ENCODE measurements around the gene XPOT.

Gene XPOT

DNA sequence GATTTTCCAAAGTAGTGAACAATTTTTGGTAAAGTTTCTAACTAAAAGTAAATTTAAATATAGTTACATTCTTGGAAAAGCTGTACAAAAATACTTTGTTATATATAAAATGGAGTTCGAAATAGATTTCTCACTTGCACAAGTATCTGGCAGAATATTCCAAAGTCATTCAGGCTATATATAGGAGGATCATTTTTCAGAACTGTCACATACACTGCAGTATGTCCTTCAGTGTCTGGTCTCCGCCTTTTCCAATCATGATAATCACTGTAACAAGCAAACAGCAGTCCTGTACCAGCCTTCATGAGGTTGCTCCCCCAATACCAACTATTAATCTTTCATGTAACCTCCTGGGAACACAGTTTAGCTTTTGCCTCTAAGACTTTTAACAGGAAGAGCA, 66.3 kb downstream of the XPOT start:
- no peak for DNase-seq

DNA sequence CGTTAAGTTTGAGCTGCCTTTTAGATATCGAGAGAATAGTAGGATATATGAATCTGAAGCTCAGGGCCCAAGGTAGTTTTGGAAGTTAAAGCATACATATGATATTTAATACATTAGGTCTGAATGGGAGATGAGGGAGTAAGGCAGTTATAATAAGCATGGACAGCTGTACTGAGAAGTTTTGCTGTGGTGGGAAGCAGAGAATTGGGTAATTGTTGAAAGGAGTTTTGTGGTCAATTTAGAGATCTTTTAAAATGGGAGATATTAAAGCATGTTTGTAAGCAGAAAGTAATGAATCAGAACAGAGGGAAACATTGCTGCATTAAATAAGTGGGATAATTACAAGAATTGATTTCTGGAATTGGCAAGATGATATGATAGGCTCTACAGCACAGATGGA, 69.0 kb downstream of the XPOT start:
- DNase-seq = no peak

DNA sequence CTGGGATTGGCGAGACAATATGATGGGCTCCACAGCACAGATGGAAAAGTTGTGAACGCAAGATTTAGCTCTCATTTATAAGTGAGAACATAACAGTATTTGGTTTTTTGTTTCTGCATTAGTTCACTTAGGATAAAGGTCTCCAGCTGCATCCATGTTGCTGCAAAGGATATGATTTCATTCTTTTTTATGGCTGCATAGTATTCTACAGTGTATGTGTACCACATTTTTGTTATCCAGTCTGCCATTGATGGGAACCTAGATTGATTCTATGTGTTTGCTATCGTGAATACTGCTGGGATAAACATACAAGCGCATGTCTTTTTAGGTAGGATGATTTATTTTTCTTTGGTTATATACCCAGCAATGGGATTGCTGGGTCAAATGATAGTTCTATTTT, 71.3 kb downstream of the XPOT start:
- DNase-seq = no peak

DNA sequence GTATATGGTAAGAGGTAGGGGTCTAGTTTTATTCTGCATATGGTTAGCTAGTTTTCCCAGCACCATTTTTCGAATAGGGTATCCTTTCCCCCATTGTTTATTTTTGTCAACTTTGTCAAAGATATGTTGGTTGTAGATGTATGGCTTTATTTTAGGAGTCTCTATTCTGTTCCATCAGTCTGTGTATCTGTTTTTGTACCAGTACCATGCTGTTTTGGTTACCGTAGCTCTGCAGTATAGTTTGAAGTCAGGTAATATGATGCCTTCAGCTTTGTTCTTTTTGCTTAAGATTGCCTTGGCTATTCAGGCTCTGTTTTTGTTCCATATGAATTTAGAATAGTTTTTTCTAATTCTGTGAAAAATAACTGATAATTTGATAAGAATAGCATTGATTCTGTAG, 72.7 kb downstream of the XPOT start:
- no peak for DNase-seq

DNA sequence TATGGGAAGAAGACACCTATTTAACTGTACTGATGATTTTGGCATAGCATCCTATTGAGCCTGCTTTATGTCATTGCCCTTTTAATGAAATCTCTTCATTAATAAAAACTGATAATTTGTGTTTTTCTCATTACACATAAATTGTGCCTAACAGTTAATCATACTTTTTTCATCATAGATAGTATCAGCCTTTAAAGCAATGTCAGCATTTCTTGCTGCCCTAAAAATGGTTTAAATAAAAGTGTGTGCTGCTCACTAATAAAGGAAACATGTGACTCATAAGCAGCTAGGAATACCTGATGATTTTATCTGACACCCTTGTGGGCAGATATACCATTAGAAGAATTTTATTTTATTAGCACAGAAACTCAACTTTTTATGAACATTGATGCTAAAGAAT, 74.5 kb downstream of the XPOT start:
- DNase-seq = no peak

DNA sequence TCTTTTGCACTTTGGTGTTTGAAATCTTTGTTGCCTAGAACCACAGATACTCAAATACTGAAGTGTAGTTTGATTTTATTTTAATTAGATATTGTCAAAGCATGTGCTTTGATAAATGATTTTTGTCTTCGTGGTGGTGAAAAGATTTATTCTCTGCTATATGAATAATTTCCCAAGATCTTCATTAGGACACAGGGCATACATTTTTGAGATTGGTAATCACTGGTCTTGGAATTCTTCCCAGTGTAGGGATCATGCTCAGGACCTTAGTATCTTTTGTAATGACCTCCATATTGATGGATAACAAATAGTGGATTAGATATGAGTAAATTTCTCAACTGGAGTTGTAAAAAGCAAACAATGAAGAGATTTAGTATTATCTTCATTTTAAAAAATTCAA, 76.0 kb downstream of the XPOT start:
- DNase-seq = no peak

DNA sequence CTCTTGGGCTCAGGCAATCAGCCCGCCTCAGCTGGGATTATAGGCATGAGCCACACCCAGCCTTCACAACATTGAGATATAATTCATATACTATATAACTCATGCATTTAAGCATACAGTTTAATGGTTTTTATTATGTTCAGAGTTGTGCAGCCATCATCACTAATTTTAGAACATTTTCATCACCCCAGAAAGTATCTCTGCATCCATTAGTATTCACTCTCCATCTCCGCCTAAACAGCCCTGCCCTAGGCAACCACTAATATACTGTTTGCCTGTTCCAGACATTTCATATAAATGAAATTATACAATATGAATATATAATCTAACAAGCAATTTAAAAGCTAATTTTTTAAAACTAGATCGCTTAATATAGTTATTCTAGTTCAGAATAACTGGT, 82.5 kb downstream of the XPOT start:
- DNase-seq = no peak

DNA sequence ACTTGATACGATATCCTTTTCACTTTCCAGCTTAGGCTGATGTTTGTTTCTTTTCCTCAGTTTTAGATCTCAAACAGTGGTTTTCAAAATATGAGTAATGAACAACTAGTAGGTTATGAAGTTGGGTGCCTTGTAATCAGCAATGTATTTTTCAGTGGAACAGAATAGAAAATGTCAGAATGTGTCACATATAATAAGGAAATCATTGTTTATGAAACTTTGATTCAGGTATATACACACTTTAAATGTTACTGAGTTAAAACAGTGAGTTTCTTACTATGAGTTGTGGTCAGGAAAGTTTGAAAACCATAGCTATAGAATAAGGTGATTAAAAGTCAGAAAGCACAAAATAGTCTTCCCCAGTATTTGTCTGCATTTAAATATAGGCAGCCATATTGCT, 87.5 kb downstream of the XPOT start:
- DNase-seq = no peak

DNA sequence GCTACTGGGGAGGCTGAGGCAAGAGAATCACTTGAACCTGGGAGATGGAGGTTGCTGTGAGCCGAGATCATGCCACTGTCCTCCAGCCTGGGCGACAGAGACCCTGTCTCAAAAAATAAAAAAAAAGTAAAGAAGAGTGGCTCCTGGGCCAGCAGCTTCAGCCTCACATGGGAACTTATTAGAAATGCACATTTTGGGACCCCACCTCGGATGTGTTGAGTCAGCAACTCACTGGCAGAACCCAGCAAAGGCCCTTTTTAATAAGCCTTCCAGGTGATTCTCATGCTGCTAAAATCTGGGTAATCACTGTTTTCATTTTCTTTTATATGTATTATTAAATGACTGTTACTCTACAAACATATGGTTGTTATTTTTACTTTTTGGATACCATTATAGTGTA, 89.3 kb downstream of the XPOT start:
- no peak for DNase-seq

DNA sequence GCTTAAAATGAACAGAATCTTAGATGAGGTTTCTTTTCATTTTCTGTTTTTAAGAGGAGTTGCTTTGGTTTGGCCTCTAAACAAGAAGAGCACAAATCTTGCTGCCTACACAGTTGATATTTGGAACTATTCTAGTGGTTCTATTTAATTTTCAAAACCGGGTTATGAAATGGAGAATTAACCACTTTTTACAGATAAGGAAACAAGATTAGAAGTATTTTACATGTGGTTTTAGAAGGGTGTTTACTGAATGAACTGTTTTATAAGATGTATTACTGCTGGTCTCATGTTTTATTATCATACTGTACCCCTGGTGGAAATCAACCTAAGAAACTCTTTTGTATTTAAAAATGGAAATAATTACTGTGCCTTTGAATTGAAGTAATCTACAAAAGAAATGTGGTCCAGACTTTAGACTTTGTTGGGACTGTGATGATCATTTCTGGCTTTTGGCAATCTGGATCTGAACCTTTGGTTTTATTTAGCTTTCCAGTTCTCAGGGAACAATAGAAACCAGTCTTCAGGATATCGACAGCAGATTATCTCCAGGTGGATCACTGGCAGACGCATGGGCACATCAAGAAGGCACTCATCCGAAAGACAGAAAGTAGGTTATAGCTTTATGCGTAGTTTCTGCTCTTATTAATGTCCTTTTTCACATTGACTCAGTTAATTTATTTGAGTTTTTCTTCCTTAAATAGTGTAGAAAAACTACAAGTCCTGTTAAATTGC, 91.0 kb downstream of the XPOT start:
- DNase-seq = no peak

DNA sequence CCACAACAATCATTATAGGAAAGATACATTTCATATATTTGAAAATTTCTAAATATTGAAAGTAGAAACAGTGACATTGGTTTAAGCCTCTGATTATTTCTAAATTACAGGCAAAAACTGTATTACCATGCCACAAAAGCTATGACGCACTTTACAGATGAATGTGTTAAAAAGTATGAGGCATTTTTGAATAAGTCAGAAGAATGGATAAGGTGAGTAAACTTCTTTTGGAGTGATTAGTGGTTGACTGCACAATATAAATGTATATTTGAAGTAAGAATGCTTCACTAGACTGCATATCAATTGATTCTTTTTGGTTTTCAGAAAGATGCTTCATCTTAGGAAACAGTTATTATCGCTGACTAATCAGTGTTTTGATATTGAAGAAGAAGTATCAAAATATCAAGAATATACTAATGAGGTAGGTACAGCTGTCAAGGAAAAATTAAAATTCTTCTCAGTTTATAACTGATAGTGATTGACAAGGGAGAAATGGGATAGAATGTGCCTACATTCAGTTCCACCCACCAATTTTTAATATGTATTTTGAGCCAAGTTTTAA, 92.7 kb downstream of the XPOT start:
- DNase-seq = no peak

DNA sequence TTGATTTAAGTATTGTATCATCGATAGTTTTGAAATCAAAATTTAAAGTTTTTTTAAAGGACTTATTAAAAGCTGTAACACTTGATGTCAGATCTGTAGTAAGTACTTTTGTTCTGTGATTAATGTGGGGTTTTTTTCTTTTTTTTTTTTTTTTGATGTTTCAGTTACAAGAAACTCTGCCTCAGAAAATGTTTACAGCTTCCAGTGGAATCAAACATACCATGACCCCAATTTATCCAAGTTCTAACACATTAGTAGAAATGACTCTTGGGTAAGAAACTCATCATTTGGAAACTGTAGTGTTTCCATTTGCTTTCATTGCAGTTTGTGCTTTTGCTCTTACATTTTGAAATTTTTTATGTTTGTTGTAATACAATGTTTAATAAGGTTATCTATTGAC, 93.3 kb downstream of the XPOT start:
- no peak for DNase-seq

DNA sequence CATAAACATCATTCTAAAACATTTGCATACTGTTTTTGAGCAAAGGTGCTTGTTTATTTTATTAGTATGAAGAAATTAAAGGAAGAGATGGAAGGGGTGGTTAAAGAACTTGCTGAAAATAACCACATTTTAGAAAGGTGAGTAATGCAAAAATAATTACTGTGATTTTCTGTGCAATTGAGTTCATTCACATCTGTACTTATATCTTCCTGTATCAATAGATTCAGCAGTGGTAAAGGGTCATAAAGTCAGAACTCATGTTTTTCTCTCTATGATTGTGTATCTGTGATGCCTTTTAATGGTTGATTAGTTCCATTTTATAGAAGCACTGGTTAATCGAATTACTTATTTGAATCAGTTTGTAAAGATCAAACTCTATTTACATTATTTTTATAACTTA, 93.7 kb downstream of the XPOT start:
- DNase-seq = no peak

DNA sequence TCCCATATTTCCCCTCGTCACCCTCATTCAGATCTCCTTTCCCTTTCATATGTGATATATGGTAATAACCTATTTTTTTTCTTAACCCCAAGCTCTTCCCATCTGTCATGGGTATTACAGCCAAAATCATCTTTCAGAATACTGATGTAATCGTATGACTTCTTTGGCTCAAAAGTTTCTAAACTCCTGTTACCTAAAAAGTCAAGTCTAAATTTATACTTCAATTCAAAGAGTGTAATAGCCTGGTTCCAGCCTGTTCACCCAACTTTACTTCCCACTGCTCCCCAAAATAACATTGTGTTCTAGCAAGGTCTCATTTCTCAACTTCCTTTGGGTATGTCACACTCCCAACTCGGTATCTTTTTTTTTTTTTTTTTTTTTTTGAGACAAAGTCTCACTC, 96.2 kb downstream of the XPOT start:
- DNase-seq = no peak
